Neural cell (in vitro differentiated cells): Measurements from ENCODE around the gene EPHX1. TPM values are rescaled to one million over a fixed set of nuclear protein-coding genes. Genes with fewer than 3 reads are reported as not detected.

Experiments used
- H2AFZ ChIP-seq: fragments of 200-600, 300-800 bp; sonication (generic), shearing (Covaris generic); 2 replicates; pipeline ENCODE4 v1.6.0; 2014; ENCODE audit warnings: low read depth, mild to moderate bottlenecking, antibody characterized with exemption, low read length, moderate library complexity
- H3F3A ChIP-seq: fragments of 200-600 bp; shearing (Covaris generic); 2 replicates; pipeline ENCODE4 v1.6.1; 2016; ENCODE audit warnings: mild to moderate bottlenecking, moderate library complexity, mixed read lengths, antibody characterized with exemption, low read length; ENCODE audit not compliant: insufficient read depth, poor library complexity, severe bottlenecking
- H3K27ac ChIP-seq: fragments of 200-600, 300-800 bp; sonication (generic), shearing (Covaris generic); 2 replicates; pipeline ENCODE4 v1.5.1; 2014; ENCODE audit warnings: mild to moderate bottlenecking, low read length, moderate library complexity
- H3K27me3 ChIP-seq: fragments of 300-800, 200-600 bp; sonication (generic), shearing (Covaris generic); 2 replicates; pipeline ENCODE4 v1.6.0; 2014; ENCODE audit warnings: mild to moderate bottlenecking, low read depth, low read length, moderate library complexity; ENCODE audit not compliant: insufficient read depth
- H3K36me3 ChIP-seq: fragments of 300-800, 200-600 bp; sonication (generic), shearing (Covaris generic); 2 replicates; pipeline ENCODE4 v1.5.1; 2014; ENCODE audit warnings: mild to moderate bottlenecking, antibody characterized with exemption, low read length, moderate library complexity; ENCODE audit not compliant: insufficient read depth
- H3K4me2 ChIP-seq: fragments of 300-800, 200-600 bp; sonication (generic), shearing (Covaris generic); 2 replicates; pipeline ENCODE4 v1.6.0; 2014; ENCODE audit warnings: mild to moderate bottlenecking, low read length
- H3K4me3 ChIP-seq: fragments of 300-800, 200-600 bp; sonication (generic), shearing (Covaris generic); 2 replicates; pipeline ENCODE4 v1.5.1; 2014; ENCODE audit warnings: mild to moderate bottlenecking, low read length, moderate library complexity
- H3K79me2 ChIP-seq: fragments of 200-600 bp; shearing (Covaris generic); replicated peaks from 2 replicates; pipeline ENCODE4 v1.6.0; 2014; ENCODE audit warnings: mild to moderate bottlenecking, low read length, moderate library complexity; ENCODE audit not compliant: insufficient read depth
- H3K9ac ChIP-seq: fragments of 300-800, 200-600 bp; sonication (generic), shearing (Covaris generic); 2 replicates; pipeline ENCODE4 v1.6.1; 2016; ENCODE audit warnings: mild to moderate bottlenecking, low read length, mixed read lengths
- H3K9me2 ChIP-seq: fragments of 200-600 bp; shearing (Covaris generic); 2 replicates; pipeline ENCODE4 v1.6.1; 2016; ENCODE audit warnings: mild to moderate bottlenecking, low read length, mixed read lengths; ENCODE audit not compliant: insufficient read depth
- H3K9me3 ChIP-seq: fragments of 200-600, 300-800 bp; sonication (generic), shearing (Covaris generic); 2 replicates; pipeline ENCODE4 v1.6.1; 2016; ENCODE audit warnings: mild to moderate bottlenecking, mixed run types, low read length, moderate library complexity, mixed read lengths
- H4K20me1 ChIP-seq: fragments of 200-600 bp; shearing (Covaris generic); 2 replicates; pipeline ENCODE4 v1.6.1; 2016; ENCODE audit warnings: mild to moderate bottlenecking, mixed run types; ENCODE audit not compliant: insufficient read depth
- CTCF ChIP-seq: fragments of 450-650 bp; IDR thresholded peaks from 2 replicates; pipeline ENCODE4 v1.5.1; 2014; ENCODE audit warnings: antibody characterized with exemption, mild to moderate bottlenecking, moderate library complexity; ENCODE audit not compliant: poor library complexity, severe bottlenecking
- EP300 ChIP-seq: fragments of 450-650 bp; conservative IDR thresholded peaks from 2 replicates; pipeline ENCODE4 v1.6.1; 2014; ENCODE audit warnings: antibody characterized with exemption, mild to moderate bottlenecking, moderate library complexity; ENCODE audit not compliant: poor library complexity, severe bottlenecking
- EZH2 ChIP-seq: fragments of 200-600, 300-800 bp; shearing (Covaris generic), sonication (generic); IDR thresholded peaks from 2 replicates; pipeline ENCODE4 v1.6.1; 2014; ENCODE audit warnings: antibody characterized with exemption, low read length, borderline replicate concordance, mild to moderate bottlenecking; ENCODE audit not compliant: insufficient read depth, poor library complexity, severe bottlenecking
- MXI1 ChIP-seq: fragments of 450-650 bp; conservative IDR thresholded peaks from 2 replicates; pipeline ENCODE4 v1.6.1; 2014; ENCODE audit warnings: antibody characterized with exemption, mild to moderate bottlenecking; ENCODE audit not compliant: poor library complexity, severe bottlenecking
- POLR2AphosphoS5 ChIP-seq: IDR thresholded peaks from 2 replicates; pipeline ENCODE4 v1.6.1; 2012
- RAD21 ChIP-seq: fragments of 450-650 bp; conservative IDR thresholded peaks from 2 replicates; pipeline ENCODE4 v1.6.1; 2014; ENCODE audit warnings: antibody characterized with exemption, mild to moderate bottlenecking, moderate library complexity
- REST ChIP-seq: IDR thresholded peaks from 2 replicates; pipeline ENCODE4 v1.6.1; 2012; ENCODE audit warnings: borderline replicate concordance
- SMC3 ChIP-seq: fragments of 450-650 bp; conservative IDR thresholded peaks from 2 replicates; pipeline ENCODE4 v1.6.1; 2014; ENCODE audit warnings: antibody characterized with exemption, mild to moderate bottlenecking, moderate library complexity; ENCODE audit not compliant: poor library complexity
- TAF1 ChIP-seq: IDR thresholded peaks from 2 replicates; pipeline ENCODE4 v1.6.1; 2012; ENCODE audit warnings: low read depth
- polyA plus RNA-seq: library from polyadenylated mRNA; depleted of rRNA; stranded (reverse); fragments of >200 nt; gene quantifications from 2 replicates; pipeline ENCODE4 v1.2.3, GENCODE V29; 2014

Gene EPHX1
- polyA plus RNA-seq, 1 donor from 2014 or later = 8.7 TPM

- no peak for TF ChIP-seq EZH2
- TF ChIP-seq POLR2AphosphoS5 = no peak
These were observed 79.1 kb downstream of the EPHX1 start, which contains the start of gene LEFTY1 (continued) for GRCh38 chr1:225888898-225889601.

GRCh38 chr1:225889743-225890142 is 79.8 kb downstream of the EPHX1 start:
- H3F3A ChIP-seq = no peaks in the 10 kb centered on the region
- no peaks in the 10 kb centered on the region for H3K79me2 ChIP-seq
- H3K27me3 ChIP-seq = no peaks in the 10 kb centered on the region
- no peak overlapping the region for H3K27ac ChIP-seq
- no peak overlapping the region for H3K9ac ChIP-seq
- TF ChIP-seq CTCF (no peak), RAD21 (no peak), SMC3 (no peak), EP300 (no peak)
- no peaks in the 10 kb centered on the region for H3K9me3 ChIP-seq
- no peaks in the 10 kb centered on the region for H3K9me2 ChIP-seq
- H3K4me2 ChIP-seq = no peak overlapping the region
- H2AFZ ChIP-seq = no peak overlapping the region
- H3K4me3 ChIP-seq = no peak overlapping the region
- no peaks in the 10 kb centered on the region for H4K20me1 ChIP-seq
- no peaks in the 10 kb centered on the region for H3K36me3 ChIP-seq

- no peak overlapping the region for H3K4me3 ChIP-seq
- H3K27ac ChIP-seq = no peak overlapping the region
- no peaks in the 10 kb centered on the region for H3K9me3 ChIP-seq
- H3K27me3 ChIP-seq = no peaks in the 10 kb centered on the region
- H3F3A ChIP-seq = no peaks in the 10 kb centered on the region
- no peak overlapping the region for H2AFZ ChIP-seq
- H3K4me2 ChIP-seq = no peak overlapping the region
- no peaks in the 10 kb centered on the region for H3K36me3 ChIP-seq
- H3K9me2 ChIP-seq = no peaks in the 10 kb centered on the region
- TF ChIP-seq RAD21 (no peak), CTCF (no peak), MXI1 (no peak), REST (no peak), POLR2AphosphoS5 (no peak), SMC3 (no peak), TAF1 (no peak), EP300 (no peak)
- H3K9ac ChIP-seq = no peak overlapping the region
- H3K79me2 ChIP-seq = no peaks in the 10 kb centered on the region
- H4K20me1 ChIP-seq = no peaks in the 10 kb centered on the region
These were observed 80.7 kb downstream of the EPHX1 start for GRCh38 chr1:225890346-225891228.
